ENCODE data around the gene ADAMTSL5. TPM values are rescaled to one million over a fixed set of nuclear protein-coding genes. Genes with fewer than 3 reads are reported as not detected.
"Not testable (repeated sequence)": the region's sequence is repeated elsewhere in the genome, so short reads cannot be mapped to it uniquely, and the experiment has no call there.

The ADAMTSL5 gene
- total RNA-seq, 1 donor from 2014 or later, result 0.83 TPM

DNA sequence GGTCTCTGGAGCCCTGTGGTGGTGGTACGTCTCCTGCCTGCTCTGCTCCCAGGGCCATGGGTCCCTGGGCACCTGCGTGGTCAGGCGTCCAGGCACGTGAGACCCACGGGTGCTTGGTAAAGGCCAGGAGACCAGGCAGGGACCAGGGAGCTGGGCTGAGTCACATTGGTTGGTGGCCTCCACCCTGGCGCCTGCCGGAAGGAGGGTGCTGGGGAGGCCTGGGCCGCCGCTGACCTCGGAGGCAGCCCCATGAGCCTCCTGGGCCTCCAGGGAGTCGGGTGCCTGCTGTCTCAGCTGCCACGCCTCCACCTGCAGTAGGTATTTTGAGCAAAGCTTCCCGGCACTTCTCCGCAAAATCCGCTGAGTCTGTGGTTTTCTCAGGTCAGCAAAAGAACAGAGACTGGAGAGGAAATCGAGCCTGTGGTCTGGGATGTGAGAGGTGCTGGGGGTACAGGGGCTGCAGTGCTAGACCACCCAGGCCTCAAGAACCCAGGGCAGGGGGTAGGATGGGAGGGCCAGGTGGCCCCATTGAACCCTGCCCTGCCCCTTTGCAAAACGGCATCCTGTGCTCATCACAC is 7.5 kb upstream of the ADAMTSL5 start:
- no peak for DNase-seq
- Mint-ChIP-seq H3K4me1 (ENCODE audit: low read depth, unreplicated experiment) (peaks cover 3% of the 10 kb centered on the region), H3K9me3 (ENCODE audit: unreplicated experiment) (peaks cover 13% of the 10 kb centered on the region), H3K27me3 (ENCODE audit: unreplicated experiment) (peaks cover 18% of the 10 kb centered on the region), H3K27ac (ENCODE audit: unreplicated experiment) (no peak overlapping the region), H3K4me3 (ENCODE audit: unreplicated experiment) (no peak overlapping the region), H3K36me3 (ENCODE audit: unreplicated experiment) (peaks cover 7% of the 10 kb centered on the region)
- TF ChIP-seq CTCF (IDR thresholded peaks at IDR 0.05; ENCODE audit: partially characterized antibody, unreplicated experiment), result no peak

GRCh38 chr19:1519802-1520201 is 7.0 kb upstream of the ADAMTSL5 start:
- DNase-seq; H3K27ac Mint-ChIP-seq (ENCODE audit: unreplicated experiment); H3K36me3 Mint-ChIP-seq (ENCODE audit: unreplicated experiment); H3K4me1 Mint-ChIP-seq (ENCODE audit: low read depth, unreplicated experiment); H3K4me3 Mint-ChIP-seq (ENCODE audit: unreplicated experiment): not testable (repeated sequence)
- Mint-ChIP-seq H3K27me3 (ENCODE audit: unreplicated experiment) (peaks cover 14% of the 10 kb centered on the region), H3K9me3 (ENCODE audit: unreplicated experiment) (peaks cover 10% of the 10 kb centered on the region)

DNA sequence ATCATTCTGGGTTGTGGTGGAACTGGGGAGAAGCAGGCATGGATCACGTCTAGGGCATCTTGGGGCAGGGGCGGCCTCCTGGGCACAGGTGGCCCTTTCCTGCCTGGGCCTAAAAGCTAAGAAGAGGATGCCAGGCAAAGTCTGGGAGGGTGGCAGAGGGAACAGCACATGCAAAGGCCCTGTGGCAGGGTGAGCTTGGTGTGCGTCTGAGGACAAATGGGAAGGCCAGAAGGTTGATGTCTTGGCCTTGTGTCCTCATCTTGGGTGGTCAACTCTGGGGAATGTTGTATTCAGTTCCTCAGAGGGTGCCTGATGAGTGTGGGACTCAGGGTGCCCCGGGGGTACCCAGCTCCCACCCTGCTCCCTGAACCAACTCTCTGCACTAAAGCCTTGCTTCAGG is 5.7 kb upstream of the ADAMTSL5 start:
- DNase-seq, result no peak
- Mint-ChIP-seq H3K4me3 (ENCODE audit: unreplicated experiment) (no peak overlapping the region), H3K27me3 (ENCODE audit: unreplicated experiment) (peaks cover 10% of the 10 kb centered on the region), H3K9me3 (ENCODE audit: unreplicated experiment) (peaks cover 8% of the 10 kb centered on the region), H3K36me3 (ENCODE audit: unreplicated experiment) (no peaks in the 10 kb centered on the region), H3K4me1 (ENCODE audit: low read depth, unreplicated experiment) (no peaks in the 10 kb centered on the region), H3K27ac (ENCODE audit: unreplicated experiment) (no peak overlapping the region)
- TF ChIP-seq CTCF (IDR thresholded peaks at IDR 0.05; ENCODE audit: partially characterized antibody, unreplicated experiment), result no peak

DNA sequence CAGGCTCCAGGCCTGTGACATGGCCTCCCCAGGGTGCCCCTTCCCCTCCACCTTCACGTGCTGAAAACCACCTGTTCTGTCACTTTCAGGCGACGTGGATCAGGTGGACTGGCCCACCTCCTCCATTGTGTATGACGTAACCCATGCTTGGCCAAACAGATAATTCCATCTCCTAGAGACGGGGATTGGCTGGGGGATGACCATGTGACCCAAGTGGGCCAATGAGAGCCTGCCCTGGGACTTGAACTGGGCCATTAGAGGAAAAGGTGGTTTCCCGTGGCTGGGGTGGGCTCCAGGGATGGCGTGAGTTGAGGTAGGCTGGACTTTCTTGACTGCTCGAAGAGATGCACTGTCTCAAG is 3.6 kb upstream of the ADAMTSL5 start:
- no peak overlapping the region for H3K4me3 Mint-ChIP-seq (ENCODE audit: unreplicated experiment)
- H3K4me1 Mint-ChIP-seq (ENCODE audit: low read depth, unreplicated experiment), result no peaks in the 10 kb centered on the region

DNA sequence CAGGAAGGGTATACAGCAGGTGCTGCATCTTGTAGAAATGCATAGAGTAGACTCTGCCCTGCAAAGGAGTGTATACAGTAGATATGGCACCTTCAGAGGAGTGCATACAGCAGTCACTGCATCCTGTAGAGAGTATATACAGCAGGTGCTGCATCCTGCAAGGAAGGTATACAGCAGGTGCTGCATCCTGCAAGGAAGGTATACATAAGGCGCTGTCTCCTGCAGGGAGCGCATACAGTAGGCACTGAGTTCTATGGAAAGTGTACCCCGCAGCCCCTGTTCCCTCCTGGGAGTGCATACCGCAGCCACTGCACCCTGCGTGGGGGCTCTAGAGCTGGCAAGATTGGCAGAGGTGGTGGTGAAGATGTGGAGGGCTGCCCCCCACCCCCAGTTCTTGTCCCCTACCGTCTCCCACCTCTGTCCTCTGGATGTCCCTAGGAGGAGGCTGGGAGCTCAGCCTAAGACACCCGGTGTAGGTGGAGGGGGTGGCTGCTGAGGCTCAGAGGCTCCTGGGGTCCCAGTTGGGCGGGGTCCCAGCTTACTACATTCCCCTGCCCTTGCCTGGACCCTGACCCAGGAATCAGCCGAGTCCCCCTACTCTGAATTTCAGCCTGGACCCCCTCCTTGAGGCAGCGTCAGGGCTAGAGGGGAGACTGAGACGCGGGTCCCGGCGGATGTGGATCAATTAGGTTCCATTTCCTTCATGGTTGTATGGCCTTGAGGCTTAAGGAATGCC is 2.3 kb upstream of the ADAMTSL5 start:
- H3K4me1 Mint-ChIP-seq (ENCODE audit: low read depth, unreplicated experiment), result no peaks in the 10 kb centered on the region
- no peak for DNase-seq
- H3K4me3 Mint-ChIP-seq (ENCODE audit: unreplicated experiment), result no peak overlapping the region
- no peak for TF ChIP-seq CTCF (IDR thresholded peaks at IDR 0.05; ENCODE audit: partially characterized antibody, unreplicated experiment)
- peaks cover 5% of the 10 kb centered on the region for H3K9me3 Mint-ChIP-seq (ENCODE audit: unreplicated experiment)
- H3K27ac Mint-ChIP-seq (ENCODE audit: unreplicated experiment), result no peak overlapping the region
- no peaks in the 10 kb centered on the region for H3K36me3 Mint-ChIP-seq (ENCODE audit: unreplicated experiment)
- peaks cover 10% of the 10 kb centered on the region for H3K27me3 Mint-ChIP-seq (ENCODE audit: unreplicated experiment)

More for the DNA sequence above, 3.6 kb upstream of the ADAMTSL5 start:
- Mint-ChIP-seq H3K27me3 (ENCODE audit: unreplicated experiment) (peaks cover 10% of the 10 kb centered on the region), H3K27ac (ENCODE audit: unreplicated experiment) (no peak overlapping the region), H3K36me3 (ENCODE audit: unreplicated experiment) (no peaks in the 10 kb centered on the region), H3K9me3 (ENCODE audit: unreplicated experiment) (peaks cover 8% of the 10 kb centered on the region)
- TF ChIP-seq CTCF (IDR thresholded peaks at IDR 0.05; ENCODE audit: partially characterized antibody, unreplicated experiment), result no peak
- no peak for DNase-seq

All from glutamatergic neuron (in vitro differentiated cells).